Stimulated activated CD8-positive, alpha-beta memory T cell treated with anti-CD3 and anti-CD28 coated beads, Interleukin-4, amount 100 ng/mL, for 4 hours (primary cell): ENCODE results near the gene TIA1.
"Not testable (repeated sequence)": the region's sequence is repeated elsewhere in the genome, so short reads cannot be mapped to it uniquely, and the experiment has no call there.

Experiments used
- DNase-seq, 2 donors: peaks; one replicate each; pipeline ENCODE4 v3.0.0-alpha.2; 2020; ENCODE audit warnings: low read depth in 2 of 2, low spot score in 1 of 2

The TIA1 gene

GRCh38 chr2:70223305-70223704, 25.1 kb downstream of the TIA1 start:
- not testable (repeated sequence) for DNase-seq

- DNase-seq = no peak
Measured at GRCh38 chr2:70214953-70215549, 33.4 kb downstream of the TIA1 start.

- no peak for DNase-seq
Measured at GRCh38 chr2:70214365-70214764, 34.1 kb downstream of the TIA1 start.

- DNase-seq = no peak
Measured at GRCh38 chr2:70212298-70212932, 36.0 kb downstream of the TIA1 start.

GRCh38 chr2:70211595-70211994, 36.8 kb downstream of the TIA1 start:
- no peak for DNase-seq

GRCh38 chr2:70204452-70204851, 44.0 kb downstream of the TIA1 start:
- DNase-seq = no peak

GRCh38 chr2:70203086-70203485, 45.3 kb downstream of the TIA1 start:
- no peak for DNase-seq

- DNase-seq = no peak
Measured at GRCh38 chr2:70202236-70202806, 46.1 kb downstream of the TIA1 start.

- DNase-seq = no peak
Measured at GRCh38 chr2:70201831-70202230, 46.6 kb downstream of the TIA1 start.

GRCh38 chr2:70201225-70201768, 47.1 kb downstream of the TIA1 start:
- no peak for DNase-seq

- DNase-seq = no peak
Measured at GRCh38 chr2:70199320-70199864, 49.0 kb downstream of the TIA1 start.

- DNase-seq = no peak
Measured at GRCh38 chr2:70192516-70192915, 55.9 kb downstream of the TIA1 start.

GRCh38 chr2:70191244-70191735, 57.1 kb downstream of the TIA1 start:
- DNase-seq = no peak

GRCh38 chr2:70190418-70191243, 57.8 kb downstream of the TIA1 start, which contains the start of gene C2orf42:
Gene C2orf42, minus strand, starts transcription at chr2:70191019. Its CDS starts 9,034 bp downstream, at chr2:70181985.
- peak; percentile 95 for DNase-seq

- no peak for DNase-seq
Measured at GRCh38 chr2:70188460-70188859, 60.0 kb downstream of the TIA1 start.

GRCh38 chr2:70187170-70187569, 61.3 kb downstream of the TIA1 start:
- not testable (repeated sequence) for DNase-seq

- no peak for DNase-seq
Measured at GRCh38 chr2:70182689-70183088, 65.7 kb downstream of the TIA1 start.

- DNase-seq = no peak
Measured at GRCh38 chr2:70181363-70181956, 67.0 kb downstream of the TIA1 start.

GRCh38 chr2:70173520-70173919, 74.9 kb downstream of the TIA1 start:
- DNase-seq = no peak

- not testable (repeated sequence) for DNase-seq
Measured at GRCh38 chr2:70169654-70170245, 78.7 kb downstream of the TIA1 start.
